HL-60 (cell line): ENCODE measurements around the gene DNLZ.

ENCODE experiments used
- DNase-seq, 2 experiments: peaks; one replicate each; pipeline ENCODE4 v3.0.0-alpha.2; 2010 to 2020; ENCODE audit warnings: low read depth in 1 of 2, low spot score in 1 of 2
- H3K27ac ChIP-seq: fragments of 250-450 bp; sonication (Bioruptor Pico); replicated peaks from 2 replicates; pipeline ENCODE4 v1.5.1; 2020; ENCODE audit warnings: mild to moderate bottlenecking, moderate library complexity
- H3K27me3 ChIP-seq: fragments of 250-450 bp; sonication (Bioruptor Pico); 2 replicates; pipeline ENCODE4 v1.5.1; 2021; ENCODE audit warnings: mild to moderate bottlenecking, moderate library complexity; ENCODE audit not compliant: insufficient read depth, poor library complexity, severe bottlenecking
- H3K4me3 ChIP-seq: replicated peaks from 2 replicates; pipeline ENCODE4 v1.5.1; 2011; ENCODE audit warnings: mild to moderate bottlenecking, control low read depth, low read length; ENCODE audit not compliant: insufficient read depth
- CTCF ChIP-seq: IDR thresholded peaks from one replicate; pipeline ENCODE4 v1.5.1; 2011; ENCODE audit warnings: low read length, control low read depth, inconsistent platforms; ENCODE audit not compliant: insufficient read depth
- GABPA ChIP-seq: IDR thresholded peaks from 2 replicates; pipeline ENCODE4 v1.6.1; 2012; ENCODE audit warnings: low read depth
- POLR2AphosphoS5 ChIP-seq: IDR thresholded peaks from 2 replicates; pipeline ENCODE4 v1.6.1; 2012; ENCODE audit warnings: low read depth
- REST ChIP-seq: IDR thresholded peaks from 2 replicates; pipeline ENCODE4 v1.6.1; 2012; ENCODE audit warnings: low read depth; ENCODE audit not compliant: insufficient replicate concordance
- SPI1 ChIP-seq: IDR thresholded peaks from 2 replicates; pipeline ENCODE4 v1.6.1; 2012; ENCODE audit warnings: low read depth, mild to moderate bottlenecking, borderline replicate concordance

The DNLZ gene

GRCh38 chr9:136324501-136325300 is 38.8 kb downstream of the DNLZ start:
- H3K27ac ChIP-seq: no peak overlapping the region
- H3K4me3 ChIP-seq: no peak overlapping the region
- peaks cover 21% of the 10 kb centered on the region for H3K27me3 ChIP-seq
- TF ChIP-seq SPI1 (no peak), POLR2AphosphoS5 (no peak), CTCF (no peak), REST (no peak), GABPA (no peak)
- DNase-seq: no peak

- Histone ChIP-seq H3K27me3 (peaks cover 19% of the 10 kb centered on the region), H3K4me3 (no peak overlapping the region), H3K27ac (no peak overlapping the region)
- TF ChIP-seq SPI1: no peak
- no peak for TF ChIP-seq REST
- no peak for TF ChIP-seq GABPA
- TF ChIP-seq CTCF: no peak
- TF ChIP-seq POLR2AphosphoS5: no peak
- no peak for DNase-seq
Measured at GRCh38 chr9:136323371-136323789, 40.2 kb downstream of the DNLZ start.

- peaks cover 17% of the 10 kb centered on the region for H3K27me3 ChIP-seq
- no peak overlapping the region for H3K27ac ChIP-seq
- DNase-seq: no peak
- no peak overlapping the region for H3K4me3 ChIP-seq
- no peak for TF ChIP-seq GABPA
- no peak for TF ChIP-seq SPI1
- TF ChIP-seq CTCF: no peak
Measured at GRCh38 chr9:136322756-136323330, 40.7 kb downstream of the DNLZ start.
